ENCODE results near the gene COL23A1.
A peak's percentile ranks its signal among the peaks of the same experiment; 100 is the strongest.
"Not testable (repeated sequence)": the region's sequence is repeated elsewhere in the genome, so short reads cannot be mapped to it uniquely, and the experiment has no call there.

The COL23A1 gene

GRCh38 chr5:178313316-178313715, 276.9 kb downstream of the COL23A1 start:
- DNase-seq, result no peak

GRCh38 chr5:178312880-178313282, 277.3 kb downstream of the COL23A1 start:
- peak; percentile 36 for DNase-seq

- DNase-seq, result no peak
Measured at GRCh38 chr5:178310130-178310865, 279.9 kb downstream of the COL23A1 start.

- DNase-seq, result no peak
Measured at GRCh38 chr5:178309271-178310013, 280.8 kb downstream of the COL23A1 start.

- no peak for DNase-seq
Measured at GRCh38 chr5:178308541-178309092, 281.6 kb downstream of the COL23A1 start.

GRCh38 chr5:178307267-178308045, 282.7 kb downstream of the COL23A1 start:
- DNase-seq, result no peak

- no peak for DNase-seq
Measured at GRCh38 chr5:178306430-178307225, 283.6 kb downstream of the COL23A1 start.

GRCh38 chr5:178305801-178306200, 284.4 kb downstream of the COL23A1 start:
- no peak for DNase-seq

- peak; percentile 29 for DNase-seq
Measured at GRCh38 chr5:178304761-178305645, 285.2 kb downstream of the COL23A1 start.

- DNase-seq, result no peak
Measured at GRCh38 chr5:178304016-178304415, 286.2 kb downstream of the COL23A1 start.

GRCh38 chr5:178302321-178302720, 287.9 kb downstream of the COL23A1 start:
- not testable (repeated sequence) for DNase-seq

GRCh38 chr5:178301641-178302040, 288.6 kb downstream of the COL23A1 start:
- no peak for DNase-seq

- no peak for DNase-seq
Measured at GRCh38 chr5:178298283-178298807, 291.8 kb downstream of the COL23A1 start.

- no peak for DNase-seq
Measured at GRCh38 chr5:178297751-178298150, 292.4 kb downstream of the COL23A1 start.

- DNase-seq, result no peak
Measured at GRCh38 chr5:178296066-178296465, 294.1 kb downstream of the COL23A1 start.

GRCh38 chr5:178295589-178295988, 294.6 kb downstream of the COL23A1 start:
- DNase-seq, result no peak

GRCh38 chr5:178293815-178294214, 296.4 kb downstream of the COL23A1 start:
- DNase-seq, result no peak

GRCh38 chr5:178293400-178293799, 296.8 kb downstream of the COL23A1 start:
- DNase-seq, result no peak

GRCh38 chr5:178292826-178293205, 297.4 kb downstream of the COL23A1 start:
- no peak for DNase-seq

GRCh38 chr5:178291969-178292825, 298.0 kb downstream of the COL23A1 start:
- DNase-seq, result no peak

Data from fibroblast of upper back skin (primary cell).